Neural progenitor cell (in vitro differentiated cells): ENCODE results near the gene PTPRH. TPM values are rescaled to one million over a fixed set of nuclear protein-coding genes. Genes with fewer than 3 reads are reported as not detected.
A peak's percentile ranks its signal among the peaks of the same experiment; 100 is the strongest.

Experiments
- DNase-seq: peaks from one replicate; pipeline ENCODE4 v3.0.0-alpha.2; 2016; ENCODE audit warnings: low spot score
- H2AFZ ChIP-seq: fragments of 200-600 bp; sonication (generic); replicated peaks from 2 replicates; pipeline ENCODE4 v1.6.1; 2016; ENCODE audit warnings: antibody characterized with exemption
- H3F3A ChIP-seq: fragments of 200-600 bp; sonication (generic); 2 replicates; pipeline ENCODE4 v1.6.1; 2016; ENCODE audit warnings: antibody characterized with exemption, low read depth
- H3K27ac ChIP-seq: fragments of 200-600 bp; sonication (generic); 2 replicates; pipeline ENCODE4 v1.5.1; 2016; ENCODE audit warnings: mild to moderate bottlenecking
- H3K27me3 ChIP-seq: fragments of 200-600 bp; sonication (generic); 2 replicates; pipeline ENCODE4 v1.6.1; 2016; ENCODE audit warnings: mild to moderate bottlenecking, moderate library complexity
- H3K36me3 ChIP-seq: fragments of 200-600 bp; sonication (generic); 2 replicates; pipeline ENCODE4 v1.5.1; 2016
- H3K4me1 ChIP-seq: fragments of 200-600 bp; sonication (generic); 2 replicates; pipeline ENCODE4 v1.6.1; 2016; ENCODE audit warnings: mixed run types
- H3K4me2 ChIP-seq: fragments of 200-600 bp; sonication (generic); 2 replicates; pipeline ENCODE4 v1.6.1; 2016
- H3K4me3 ChIP-seq: fragments of 200-600 bp; sonication (generic); 2 replicates; pipeline ENCODE4 v1.5.1; 2016
- H3K79me2 ChIP-seq: fragments of 200-600 bp; sonication (generic); 2 replicates; pipeline ENCODE4 v1.6.1; 2016; ENCODE audit warnings: low read depth
- H3K9ac ChIP-seq: fragments of 200-600 bp; sonication (generic); 2 replicates; pipeline ENCODE4 v1.6.1; 2016
- H3K9me3 ChIP-seq: fragments of 200-600 bp; sonication (generic); 2 replicates; pipeline ENCODE4 v1.5.1; 2016; ENCODE audit warnings: low read depth
- H4K20me1 ChIP-seq: fragments of 200-600 bp; sonication (generic); 2 replicates; pipeline ENCODE4 v1.6.1; 2016; ENCODE audit warnings: low read depth
- H3K27ac Mint-ChIP-seq: 3 replicates; pipeline ENCODE4 v1.8.0; 2021; ENCODE audit warnings: mixed read lengths
- H3K27me3 Mint-ChIP-seq: 2 replicates; pipeline ENCODE4 v1.8.0; 2022; ENCODE audit warnings: low read depth, mild to moderate bottlenecking, inconsistent platforms, moderate library complexity, mixed read lengths; ENCODE audit not compliant: insufficient read depth
- H3K36me3 Mint-ChIP-seq: 3 replicates; pipeline ENCODE4 v1.8.0; 2021; ENCODE audit warnings: mixed read lengths
- H3K4me1 Mint-ChIP-seq: 3 replicates; pipeline ENCODE4 v1.8.0; 2021; ENCODE audit warnings: mixed read lengths
- H3K4me3 Mint-ChIP-seq: 3 replicates; pipeline ENCODE4 v1.8.0; 2021; ENCODE audit warnings: mild to moderate bottlenecking, moderate library complexity, mixed read lengths
- H3K9me3 Mint-ChIP-seq: 3 replicates; pipeline ENCODE4 v1.8.0; 2020; ENCODE audit warnings: mixed read lengths
- CTCF ChIP-seq: fragments of 200-600 bp; sonication (generic); IDR thresholded peaks from 2 replicates; pipeline ENCODE4 v1.5.1; 2017; ENCODE audit warnings: antibody characterized with exemption, mild to moderate bottlenecking
- EZH2 ChIP-seq: fragments of 200-600 bp; sonication (generic); IDR thresholded peaks from 2 replicates; pipeline ENCODE4 v1.6.1; 2017; ENCODE audit warnings: antibody characterized with exemption, mild to moderate bottlenecking, moderate library complexity
- EZH2phosphoT487 ChIP-seq: fragments of 200-600 bp; sonication (generic); IDR thresholded peaks from 2 replicates; pipeline ENCODE4 v1.6.1; 2017; ENCODE audit warnings: antibody characterized with exemption
- total RNA-seq: library from RNA; depleted of rRNA; stranded (reverse); fragments of >200 nt; gene quantifications from 2 replicates; pipeline ENCODE4 v1.2.3, GENCODE V29; 2015; ENCODE audit warnings: low replicate concordance

Gene PTPRH
- not detected in 2 replicates for total RNA-seq

GRCh38 chr19:55208880-55209692 lies at the start of gene PTPRH:
TSS of gene PTPRH (minus strand) at chr19:55209501. CDS start at chr19:55209433, 68 bp downstream.
- Histone ChIP-seq H3K9ac (no peak within 1 kb of the TSS), H3K27me3 (no peaks in the 10 kb centered on the region), H3K4me2 (no peak within 1 kb of the TSS), H3K27ac (no peak within 1 kb of the TSS), H3F3A (no peaks in the 10 kb centered on the region), H3K4me1 (peaks cover 3% of the 10 kb centered on the region), H3K9me3 (no peaks in the 10 kb centered on the region), H2AFZ (no peak within 1 kb of the TSS), H4K20me1 (no peaks in the 10 kb centered on the region), H3K79me2 (no peaks in the 10 kb centered on the region), H3K4me3 (no peak within 1 kb of the TSS), H3K36me3 (no peaks in the 10 kb centered on the region)
- Mint-ChIP-seq H3K27me3 (peaks cover 8% of the 10 kb centered on the region), H3K36me3 (no peaks in the 10 kb centered on the region), H3K4me3 (peak within 1 kb of the TSS; percentile 60), H3K4me1 (peaks cover 25% of the 10 kb centered on the region), H3K9me3 (peaks cover 2% of the 10 kb centered on the region), H3K27ac (peak within 1 kb of the TSS; percentile 57)
- TF ChIP-seq CTCF (no peak), EZH2 (no peak), EZH2phosphoT487 (no peak)
- DNase-seq, result no peak

- Histone ChIP-seq H3K79me2 (peaks cover 52% of the 10 kb centered on the region), H3K27ac (peak overlapping the region; percentile 11), H3K4me1 (peaks cover 20% of the 10 kb centered on the region), H3K4me2 (peak overlapping the region; percentile 94), H3K36me3 (no peaks in the 10 kb centered on the region), H3K9ac (peak overlapping the region; percentile 77), H3K27me3 (no peaks in the 10 kb centered on the region), H2AFZ (no peak overlapping the region), H3K9me3 (no peaks in the 10 kb centered on the region), H3F3A (peaks cover 21% of the 10 kb centered on the region), H3K4me3 (peak overlapping the region; percentile 71), H4K20me1 (peaks cover 48% of the 10 kb centered on the region)
- H3K27me3 Mint-ChIP-seq, result peaks cover 2% of the 10 kb centered on the region
- TF ChIP-seq EZH2 (no peak), CTCF (no peak), EZH2phosphoT487 (no peak)
- peak; percentile 42 for DNase-seq
- no peaks in the 10 kb centered on the region for H3K9me3 Mint-ChIP-seq
- H3K4me1 Mint-ChIP-seq, result peaks cover 49% of the 10 kb centered on the region
- peak overlapping the region; percentile 91 for H3K4me3 Mint-ChIP-seq
- H3K36me3 Mint-ChIP-seq, result no peaks in the 10 kb centered on the region
- no peak overlapping the region for H3K27ac Mint-ChIP-seq
These were observed 49.2 kb upstream of the PTPRH start for GRCh38 chr19:55258476-55258827.

- peak overlapping the region; percentile 94 for H3K4me2 ChIP-seq
- peaks cover 21% of the 10 kb centered on the region for H3F3A ChIP-seq
- peaks cover 50% of the 10 kb centered on the region for H3K4me1 Mint-ChIP-seq
- peak overlapping the region; percentile 99 for H3K4me3 Mint-ChIP-seq
- H3K36me3 Mint-ChIP-seq, result no peaks in the 10 kb centered on the region
- no peaks in the 10 kb centered on the region for H3K9me3 Mint-ChIP-seq
- H3K79me2 ChIP-seq, result peaks cover 60% of the 10 kb centered on the region
- TF ChIP-seq CTCF (no peak), EZH2phosphoT487 (no peak), EZH2 (no peak)
- no peak overlapping the region for H3K27ac ChIP-seq
- peak overlapping the region; percentile 92 for H3K27ac Mint-ChIP-seq
- H3K4me3 ChIP-seq, result peak overlapping the region; percentile 71
- H2AFZ ChIP-seq, result no peak overlapping the region
- H3K4me1 ChIP-seq, result peaks cover 20% of the 10 kb centered on the region
- peak overlapping the region; percentile 55 for H3K9ac ChIP-seq
- peak; percentile 34 for DNase-seq
- H3K36me3 ChIP-seq, result no peaks in the 10 kb centered on the region
- H3K9me3 ChIP-seq, result no peaks in the 10 kb centered on the region
- no peaks in the 10 kb centered on the region for H3K27me3 ChIP-seq
- H3K27me3 Mint-ChIP-seq, result peaks cover 2% of the 10 kb centered on the region
- H4K20me1 ChIP-seq, result peaks cover 55% of the 10 kb centered on the region
These were observed 48.4 kb upstream of the PTPRH start for GRCh38 chr19:55257461-55258420.
